ENCODE measurements around the gene KBTBD2.
A peak's percentile ranks its signal among the peaks of the same experiment; 100 is the strongest.
"Not testable (repeated sequence)": the region's sequence is repeated elsewhere in the genome, so short reads cannot be mapped to it uniquely, and the experiment has no call there.

The KBTBD2 gene

DNA sequence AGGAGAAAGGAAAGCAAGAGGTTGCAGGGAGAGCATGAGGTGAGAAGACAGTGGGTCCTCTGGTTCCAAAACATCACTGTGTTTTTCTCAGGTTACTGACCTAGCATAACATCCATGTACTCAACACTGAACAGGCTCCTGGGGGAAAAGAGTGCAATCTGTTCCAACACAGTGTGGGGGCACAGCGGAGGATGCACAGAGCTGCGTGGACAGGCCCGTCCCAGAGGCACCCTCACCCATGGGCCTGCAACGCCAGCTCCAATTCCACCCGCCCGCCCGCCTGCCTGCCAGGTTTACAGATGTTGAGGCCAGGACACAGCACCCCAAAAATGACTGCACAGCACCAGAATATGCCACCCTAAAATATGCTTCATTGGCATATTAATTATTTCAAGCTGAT, 38.8 kb upstream of the KBTBD2 start:
- H3K9me3 ChIP-seq (ENCODE audit: severe bottlenecking): no peaks in the 10 kb centered on the region
- DNase-seq: no peak
- TF ChIP-seq, protein P1, sequence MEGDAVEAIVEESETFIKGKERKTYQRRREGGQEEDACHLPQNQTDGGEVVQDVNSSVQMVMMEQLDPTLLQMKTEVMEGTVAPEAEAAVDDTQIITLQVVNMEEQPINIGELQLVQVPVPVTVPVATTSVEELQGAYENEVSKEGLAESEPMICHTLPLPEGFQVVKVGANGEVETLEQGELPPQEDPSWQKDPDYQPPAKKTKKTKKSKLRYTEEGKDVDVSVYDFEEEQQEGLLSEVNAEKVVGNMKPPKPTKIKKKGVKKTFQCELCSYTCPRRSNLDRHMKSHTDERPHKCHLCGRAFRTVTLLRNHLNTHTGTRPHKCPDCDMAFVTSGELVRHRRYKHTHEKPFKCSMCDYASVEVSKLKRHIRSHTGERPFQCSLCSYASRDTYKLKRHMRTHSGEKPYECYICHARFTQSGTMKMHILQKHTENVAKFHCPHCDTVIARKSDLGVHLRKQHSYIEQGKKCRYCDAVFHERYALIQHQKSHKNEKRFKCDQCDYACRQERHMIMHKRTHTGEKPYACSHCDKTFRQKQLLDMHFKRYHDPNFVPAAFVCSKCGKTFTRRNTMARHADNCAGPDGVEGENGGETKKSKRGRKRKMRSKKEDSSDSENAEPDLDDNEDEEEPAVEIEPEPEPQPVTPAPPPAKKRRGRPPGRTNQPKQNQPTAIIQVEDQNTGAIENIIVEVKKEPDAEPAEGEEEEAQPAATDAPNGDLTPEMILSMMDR (IDR thresholded peaks at IDR 0.05; ENCODE audit: low read depth, low read length): no peak
- no peak overlapping the region for H3K27ac ChIP-seq
- H3K27me3 ChIP-seq (ENCODE audit: insufficient read depth, low read depth, severe bottlenecking): no peaks in the 10 kb centered on the region
- H3K36me3 ChIP-seq: peaks cover 39% of the 10 kb centered on the region
- no peak overlapping the region for H3K4me3 ChIP-seq (ENCODE audit: low read depth, low read length)

DNA sequence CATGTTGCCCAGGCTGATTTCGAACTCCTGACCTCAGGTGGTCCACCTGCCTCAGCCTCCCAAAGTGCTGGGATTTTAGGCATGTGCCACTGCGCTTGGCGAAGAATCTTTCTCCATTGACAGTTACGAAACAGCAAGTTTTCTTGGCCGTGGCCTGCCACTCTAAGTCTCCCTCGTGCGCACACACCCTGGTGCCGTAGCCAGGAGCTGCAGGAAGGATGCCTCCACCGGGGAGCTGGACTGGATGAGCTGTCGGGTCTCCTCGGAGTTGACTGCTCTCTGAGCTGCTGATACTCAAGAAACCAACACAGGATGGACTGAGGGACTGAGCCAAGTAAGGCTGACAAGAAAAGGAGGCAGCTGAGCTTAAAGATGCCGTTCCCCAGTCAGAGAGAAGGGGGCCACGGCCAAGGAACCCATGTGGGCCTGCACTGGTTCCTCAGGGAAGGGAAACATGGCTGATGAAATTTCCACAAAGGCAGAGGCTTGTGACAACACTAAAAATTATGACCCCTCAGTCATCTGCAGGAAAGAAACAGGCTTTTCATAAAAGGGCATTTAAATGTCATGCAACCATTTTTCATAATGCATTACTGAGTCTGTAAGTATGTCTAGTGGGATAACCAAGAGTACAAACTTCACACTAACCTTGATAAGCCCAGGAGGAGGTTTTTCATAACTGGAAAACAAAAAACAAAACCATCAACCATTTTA, 38.0 kb upstream of the KBTBD2 start:
- peaks cover 39% of the 10 kb centered on the region for H3K36me3 ChIP-seq

DNA sequence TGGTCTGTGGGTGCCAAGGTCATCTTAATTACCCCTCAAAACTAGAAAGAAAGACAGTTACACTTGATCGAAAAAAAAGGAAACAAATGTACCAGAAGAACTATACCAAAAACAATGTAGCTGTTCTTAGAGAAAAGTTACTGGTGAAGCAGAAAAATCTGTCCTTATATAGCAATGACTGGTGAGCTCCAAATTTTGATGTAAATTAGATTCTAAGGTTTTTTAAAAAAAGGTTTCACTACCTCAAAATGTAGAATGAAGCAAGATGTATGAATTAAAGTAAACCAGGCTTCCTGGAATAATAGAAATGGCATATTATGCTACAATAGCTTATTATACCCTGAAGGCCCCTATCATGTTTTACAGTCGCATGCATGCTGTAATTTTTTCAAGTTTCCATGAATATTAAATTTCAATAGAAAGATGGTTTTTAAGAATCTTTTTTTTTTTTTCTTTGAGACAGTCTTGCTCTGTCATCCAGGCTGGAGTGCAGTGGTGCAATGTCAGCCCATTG, 37.3 kb upstream of the KBTBD2 start:
- no peak overlapping the region for H3K27ac ChIP-seq
- TF ChIP-seq, protein P1 (IDR thresholded peaks at IDR 0.05; ENCODE audit: low read depth, low read length): no peak
- no peak for DNase-seq
- no peak overlapping the region for H3K4me3 ChIP-seq (ENCODE audit: low read depth, low read length)
- H3K36me3 ChIP-seq: peaks cover 42% of the 10 kb centered on the region
- no peaks in the 10 kb centered on the region for H3K27me3 ChIP-seq (ENCODE audit: insufficient read depth, low read depth, severe bottlenecking)
- H3K9me3 ChIP-seq (ENCODE audit: severe bottlenecking): no peaks in the 10 kb centered on the region

More for the DNA sequence above, 38.0 kb upstream of the KBTBD2 start:
- TF ChIP-seq, protein P1 (IDR thresholded peaks at IDR 0.05; ENCODE audit: low read depth, low read length): no peak
- no peak for DNase-seq
- no peaks in the 10 kb centered on the region for H3K27me3 ChIP-seq (ENCODE audit: insufficient read depth, low read depth, severe bottlenecking)
- no peak overlapping the region for H3K4me3 ChIP-seq (ENCODE audit: low read depth, low read length)
- no peak overlapping the region for H3K27ac ChIP-seq
- no peaks in the 10 kb centered on the region for H3K9me3 ChIP-seq (ENCODE audit: severe bottlenecking)

DNA sequence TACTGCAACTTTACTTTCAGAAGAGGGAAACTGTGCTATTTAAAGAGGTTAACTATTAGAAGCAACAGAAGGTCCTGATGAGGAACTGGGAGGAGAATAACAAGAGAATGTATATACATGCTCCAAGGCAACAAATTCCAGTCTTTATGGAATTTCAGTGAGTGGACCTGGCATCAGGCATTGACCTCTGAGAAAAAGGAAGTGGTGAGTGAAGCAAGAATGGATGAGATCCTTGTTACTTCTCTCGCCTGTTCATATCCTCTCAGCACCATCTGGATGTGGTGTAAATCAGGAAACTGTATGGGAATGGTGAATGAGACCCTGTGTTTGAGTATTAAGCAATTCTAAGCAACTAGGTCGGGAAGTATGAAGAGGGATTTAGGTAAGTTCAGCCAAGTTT, 30.3 kb upstream of the KBTBD2 start:
- no peaks in the 10 kb centered on the region for H3K9me3 ChIP-seq (ENCODE audit: severe bottlenecking)
- TF ChIP-seq, protein P1 (IDR thresholded peaks at IDR 0.05; ENCODE audit: low read depth, low read length): no peak
- H3K36me3 ChIP-seq: peaks cover 31% of the 10 kb centered on the region
- no peaks in the 10 kb centered on the region for H3K27me3 ChIP-seq (ENCODE audit: insufficient read depth, low read depth, severe bottlenecking)
- no peak overlapping the region for H3K27ac ChIP-seq
- no peak overlapping the region for H3K4me3 ChIP-seq (ENCODE audit: low read depth, low read length)
- DNase-seq: no peak

DNA sequence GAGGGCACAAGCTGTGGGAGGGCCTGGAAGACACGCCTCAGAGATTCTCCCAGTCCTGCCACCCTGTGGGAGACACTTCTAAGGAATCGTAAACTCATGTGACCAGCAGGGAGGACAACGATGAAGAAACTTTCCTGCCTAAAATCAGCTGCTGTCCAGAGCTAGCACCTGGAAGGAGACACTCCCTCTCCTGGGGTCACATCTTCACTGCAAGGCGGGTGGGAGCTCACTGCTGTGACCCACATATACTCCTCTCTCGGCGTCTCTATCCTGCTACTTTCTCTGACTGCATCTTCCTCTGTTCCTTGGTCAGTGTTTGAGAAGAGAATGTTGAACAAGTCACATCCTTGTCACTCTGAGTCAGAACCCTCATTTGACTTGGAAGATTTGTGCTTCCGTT, 25.4 kb upstream of the KBTBD2 start:
- H3K36me3 ChIP-seq: peaks cover 38% of the 10 kb centered on the region
- peak overlapping the region; percentile 69 for H3K27ac ChIP-seq
- not testable (repeated sequence) for H3K4me3 ChIP-seq (ENCODE audit: low read depth, low read length); DNase-seq; H3K27me3 ChIP-seq (ENCODE audit: insufficient read depth, low read depth, severe bottlenecking); H3K9me3 ChIP-seq (ENCODE audit: severe bottlenecking)

DNA sequence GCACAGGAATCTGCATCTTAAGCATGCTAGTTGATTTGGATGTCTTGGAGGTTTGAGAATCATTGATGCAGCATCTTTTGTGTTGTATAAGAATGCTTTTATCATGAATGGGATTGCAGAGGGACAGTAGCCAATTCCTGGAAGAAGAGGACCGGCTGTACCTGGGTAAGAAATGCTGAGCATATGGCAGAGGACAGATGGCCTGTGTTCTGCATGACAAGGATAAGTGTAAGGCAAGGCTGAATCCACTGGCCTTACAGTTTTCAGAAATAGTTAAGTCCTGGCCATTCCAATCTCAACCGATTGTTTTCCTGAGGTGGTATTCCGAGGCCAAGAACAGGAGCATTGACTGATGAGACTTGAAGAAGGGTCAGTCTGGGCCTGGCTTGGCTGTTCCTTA, 24.4 kb upstream of the KBTBD2 start:
- no peaks in the 10 kb centered on the region for H3K27me3 ChIP-seq (ENCODE audit: insufficient read depth, low read depth, severe bottlenecking)
- H3K27ac ChIP-seq: peak overlapping the region; percentile 69
- H3K9me3 ChIP-seq (ENCODE audit: severe bottlenecking): no peaks in the 10 kb centered on the region
- no peak overlapping the region for H3K4me3 ChIP-seq (ENCODE audit: low read depth, low read length)
- TF ChIP-seq, protein P1 (IDR thresholded peaks at IDR 0.05; ENCODE audit: low read depth, low read length): no peak
- peak; percentile 57 for DNase-seq
- peaks cover 35% of the 10 kb centered on the region for H3K36me3 ChIP-seq

Measured in WERI-Rb-1 (cell line).